Glomerular visceral epithelial cell (primary cell): Measurements from ENCODE around the gene PSTPIP1.
A peak's percentile ranks its signal among the peaks of the same experiment; 100 is the strongest.

Experiments used
- DNase-seq: peaks from one replicate; pipeline ENCODE4 v3.0.0-alpha.2; 2016; ENCODE audit errors: extremely low spot score

The PSTPIP1 gene

DNA sequence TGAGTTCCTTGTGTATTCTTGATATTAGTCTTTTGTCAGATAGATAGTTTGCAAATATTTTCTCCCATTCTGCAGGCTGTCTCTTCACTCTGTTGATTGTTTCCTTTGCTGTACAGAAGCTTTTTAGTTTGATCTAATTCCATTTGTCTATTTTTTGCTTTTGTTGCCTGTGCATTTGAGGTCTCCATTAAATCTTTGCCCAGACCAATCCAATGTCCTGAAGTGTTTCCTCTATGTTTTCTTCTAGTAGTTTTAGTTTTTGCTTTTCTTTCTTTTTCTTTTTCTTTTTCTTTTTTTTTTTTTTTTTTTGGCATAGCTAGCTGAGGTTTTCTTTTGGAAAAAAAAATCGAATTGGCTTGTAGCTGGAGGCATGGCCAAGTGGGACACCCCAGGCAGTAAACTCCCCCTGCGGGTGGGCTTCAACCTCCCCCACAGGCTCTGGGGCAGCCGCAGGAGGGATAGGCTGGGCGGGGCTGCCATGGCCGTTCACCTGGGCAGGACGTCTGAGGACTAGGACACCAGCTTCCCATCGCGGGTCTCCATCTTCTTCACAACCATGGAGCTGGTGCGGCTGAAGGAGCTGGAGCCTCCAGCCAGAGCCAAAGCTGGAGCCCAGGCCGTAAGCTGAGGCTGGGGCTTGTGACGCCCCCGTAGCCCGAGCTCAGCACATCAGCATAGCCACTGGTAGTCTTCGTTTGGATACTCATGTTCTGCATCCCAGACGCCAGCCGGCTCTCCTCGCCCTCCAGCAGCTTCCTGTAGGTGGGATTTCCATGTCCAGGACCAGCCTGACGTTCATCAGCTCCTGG lies 16.2 kb upstream of the PSTPIP1 start:
- no peak for DNase-seq

DNA sequence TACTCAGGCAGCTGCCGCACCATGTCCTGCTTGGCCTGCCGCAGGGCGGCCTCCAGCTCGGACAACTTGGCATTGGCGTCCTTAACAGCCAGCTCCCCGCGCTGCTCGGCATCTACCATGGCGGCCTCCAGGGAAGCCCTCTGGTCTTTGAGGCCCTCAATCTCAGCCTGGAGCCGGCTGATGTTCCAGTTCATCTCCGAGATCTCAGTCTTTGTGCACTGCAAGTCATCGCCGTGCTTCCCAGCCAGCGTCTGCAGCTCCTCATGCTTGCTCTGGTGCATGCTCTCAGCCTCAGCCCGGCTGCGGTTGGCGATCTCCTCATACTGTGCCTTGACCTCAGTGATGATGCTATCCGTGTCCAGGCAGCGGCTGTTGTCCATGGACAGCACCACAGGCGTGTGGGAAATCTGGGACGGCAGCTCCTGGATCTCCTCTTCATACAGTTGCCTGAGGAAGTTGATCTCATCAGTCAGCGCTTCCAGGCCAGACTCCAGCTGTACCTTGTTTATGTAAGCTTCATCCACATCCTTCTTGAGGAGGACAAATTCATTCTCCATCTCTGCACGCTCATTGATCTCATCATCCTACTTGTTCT lies 15.5 kb upstream of the PSTPIP1 start:
- no peak for DNase-seq

DNA sequence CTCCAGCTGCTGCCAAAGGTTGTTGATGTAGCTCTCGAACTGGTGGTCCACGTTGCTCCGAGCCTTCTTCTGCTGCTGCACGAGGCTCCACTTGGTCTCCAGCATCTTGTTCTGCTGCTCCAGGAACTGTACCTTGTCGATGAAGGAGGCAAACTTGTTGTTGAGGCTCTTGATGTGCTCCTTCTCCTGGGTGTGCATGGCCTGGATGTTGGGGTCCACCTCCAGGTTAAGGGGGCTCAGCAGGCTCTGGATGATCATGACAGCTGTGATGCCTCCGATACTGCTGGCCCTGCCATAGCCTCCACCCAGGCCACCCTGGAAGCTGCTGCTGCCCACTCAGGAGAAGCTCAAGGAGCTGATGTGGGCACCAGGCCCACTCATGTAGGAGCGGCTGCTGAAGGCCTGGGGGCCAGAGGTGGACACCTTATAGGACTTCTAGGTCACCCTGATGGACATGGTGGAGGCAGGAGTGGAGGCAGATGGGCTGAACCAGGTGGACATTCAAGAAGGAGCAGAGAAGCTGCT lies 14.9 kb upstream of the PSTPIP1 start:
- no peak for DNase-seq

DNA sequence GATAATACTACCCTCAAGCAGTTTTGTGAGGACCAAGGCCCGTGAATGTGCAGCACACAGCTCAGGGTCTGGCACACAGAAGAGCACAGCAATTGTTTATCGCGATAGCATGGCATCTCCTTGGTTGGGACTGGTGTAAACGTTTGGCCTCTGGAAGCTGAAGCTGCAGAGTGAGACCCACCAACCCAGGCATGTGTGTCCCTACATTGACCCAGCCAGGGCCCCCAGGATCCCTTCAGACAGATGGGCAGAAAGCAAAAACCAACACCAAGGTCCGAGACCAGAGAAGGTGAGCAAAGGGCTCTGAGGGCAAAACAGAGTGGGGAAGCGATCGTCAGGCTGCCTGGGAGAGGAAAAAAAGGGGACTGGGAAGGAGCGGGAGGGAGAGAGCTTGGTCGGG lies 12.6 kb upstream of the PSTPIP1 start:
- no peak for DNase-seq

DNA sequence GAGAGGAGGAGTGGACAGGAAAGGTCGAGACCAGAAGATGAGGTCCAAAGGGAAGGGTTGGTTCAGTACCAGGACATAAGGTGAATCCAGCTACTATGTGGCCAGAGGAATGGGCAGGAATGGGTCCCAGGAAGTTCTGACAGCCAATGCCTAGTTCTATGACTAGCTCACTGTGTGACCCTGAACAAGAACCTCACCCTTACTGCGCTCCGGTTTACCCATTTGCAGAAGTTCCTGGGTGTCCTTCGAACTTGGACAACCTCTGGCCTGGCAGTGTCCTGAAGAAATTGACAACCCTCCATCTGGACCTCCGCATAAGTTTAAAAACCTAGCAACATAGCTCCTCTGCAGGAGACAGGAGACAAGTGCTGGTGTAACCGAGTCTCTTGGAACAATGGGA lies 12.2 kb upstream of the PSTPIP1 start:
- no peak for DNase-seq

DNA sequence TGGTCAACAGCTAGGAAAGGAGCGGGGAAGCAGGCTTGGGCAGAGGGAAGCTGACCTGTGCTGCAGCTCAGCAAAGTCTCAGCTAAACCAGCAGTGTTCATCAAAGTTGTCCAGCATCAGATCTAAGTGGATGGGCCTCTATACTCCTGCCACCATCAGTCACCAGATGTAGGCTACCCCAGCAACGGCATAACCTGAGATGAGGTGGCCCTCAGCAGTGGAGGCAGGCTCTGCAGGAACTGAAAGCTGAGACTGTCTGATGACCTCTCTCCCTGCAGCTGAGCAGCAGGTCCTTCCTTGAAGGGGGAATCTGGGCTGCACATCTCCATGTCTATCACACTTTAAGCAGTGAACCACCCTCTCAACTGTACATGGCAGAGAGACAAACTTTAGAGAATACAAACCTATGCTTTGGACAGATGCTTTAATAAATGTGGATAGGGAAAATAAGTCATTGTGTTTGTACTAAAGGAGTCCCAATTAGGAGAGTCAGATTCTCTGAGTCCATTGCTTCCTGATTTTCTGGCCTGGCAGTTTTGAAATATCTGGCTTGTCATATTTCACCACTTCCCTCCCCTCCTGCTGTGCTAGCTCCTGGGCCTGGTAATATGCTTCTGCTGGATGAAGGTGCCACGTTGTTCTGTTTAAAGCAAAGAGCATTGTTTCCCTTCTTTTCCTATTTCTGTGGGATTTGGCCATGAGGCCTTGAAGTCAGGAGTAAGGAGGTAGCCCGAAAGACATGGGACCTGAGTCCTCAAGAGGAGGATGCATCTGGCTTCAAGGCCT lies 11.1 kb upstream of the PSTPIP1 start:
- DNase-seq: no peak

DNA sequence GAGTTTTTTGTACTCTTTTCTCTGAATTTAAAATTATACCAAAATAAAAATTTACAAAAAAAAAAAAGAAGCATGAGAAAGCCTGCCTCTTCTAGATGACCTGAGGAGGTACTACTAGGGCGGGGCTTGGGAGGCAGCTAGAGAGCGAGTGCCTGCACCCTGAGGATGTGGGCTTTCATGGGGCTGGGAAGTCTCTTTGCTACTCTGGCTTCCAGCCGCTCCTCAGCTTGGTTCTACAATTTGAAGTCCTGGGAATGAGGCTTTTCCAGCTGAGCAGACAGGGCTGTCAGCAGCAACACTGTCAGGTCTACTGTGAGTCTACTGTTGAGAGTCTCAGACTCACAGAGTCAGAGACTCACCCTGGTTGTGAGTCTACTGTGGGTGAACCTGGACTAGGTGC lies 8.2 kb upstream of the PSTPIP1 start:
- no peak for DNase-seq

DNA sequence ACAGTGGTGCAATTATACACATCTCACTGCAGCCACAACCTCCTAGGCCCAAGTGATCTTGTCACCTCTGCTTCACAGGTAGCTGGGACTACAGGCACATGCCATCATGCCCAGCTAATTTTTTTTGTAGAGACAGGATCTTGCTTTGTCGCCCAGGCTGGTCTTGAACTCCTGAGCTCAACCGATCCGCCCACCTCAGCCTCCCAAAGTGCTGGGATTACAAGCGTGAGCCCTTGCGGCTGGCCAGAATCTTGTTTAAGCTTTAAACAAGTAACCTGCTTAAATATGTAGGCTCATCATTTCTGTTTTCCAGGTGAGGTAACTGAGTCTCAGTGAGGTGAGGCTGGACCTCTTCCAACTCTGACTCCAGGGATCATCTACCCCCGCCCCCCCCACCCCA lies 7.7 kb upstream of the PSTPIP1 start:
- no peak for DNase-seq

DNA sequence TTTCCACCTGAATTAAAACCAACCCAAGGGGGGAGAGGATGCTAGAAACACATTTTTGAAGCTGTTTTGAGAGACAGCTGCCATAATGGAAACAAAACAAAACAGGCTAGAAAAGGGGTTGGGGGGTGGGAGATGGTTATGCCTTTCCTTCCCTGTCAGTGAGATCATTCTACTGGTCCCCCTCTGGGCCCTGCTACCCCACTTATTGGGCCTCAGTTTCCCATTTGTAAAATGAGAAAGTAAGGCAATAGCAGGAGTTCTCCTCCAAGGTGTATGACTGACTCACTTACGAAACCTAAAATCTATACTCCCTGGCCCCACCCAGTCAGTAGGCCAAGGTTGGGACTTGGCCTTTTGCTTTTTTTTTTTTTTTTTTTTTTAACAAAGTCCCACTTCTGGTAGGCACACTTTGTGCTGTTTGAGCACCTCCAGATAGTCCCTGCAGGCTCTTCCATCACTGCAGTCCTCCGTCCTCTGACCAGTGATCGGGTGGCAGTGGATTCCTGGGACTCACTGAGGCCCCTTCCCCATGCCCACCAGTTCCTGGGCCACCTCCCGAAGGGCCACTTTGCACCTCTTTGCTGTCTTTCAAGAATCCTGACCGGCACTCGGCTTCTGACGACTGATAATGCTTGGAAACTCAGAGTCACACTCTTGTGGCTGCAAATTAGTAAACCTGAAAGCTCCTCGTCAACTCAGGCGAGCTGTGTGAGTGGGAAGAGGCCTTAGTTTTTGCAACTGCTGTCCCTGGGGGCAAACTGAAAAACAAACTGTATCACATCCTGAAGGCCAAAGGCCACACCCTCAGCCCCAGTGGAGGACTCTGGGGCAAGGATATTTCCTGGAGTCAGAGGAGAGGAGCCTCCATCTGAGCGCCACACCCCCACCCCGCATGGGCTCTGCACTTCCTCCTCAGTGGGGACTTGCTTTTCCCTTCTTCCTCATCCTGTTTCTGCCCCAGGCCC lies 6.7 kb upstream of the PSTPIP1 start:
- DNase-seq: no peak

DNA sequence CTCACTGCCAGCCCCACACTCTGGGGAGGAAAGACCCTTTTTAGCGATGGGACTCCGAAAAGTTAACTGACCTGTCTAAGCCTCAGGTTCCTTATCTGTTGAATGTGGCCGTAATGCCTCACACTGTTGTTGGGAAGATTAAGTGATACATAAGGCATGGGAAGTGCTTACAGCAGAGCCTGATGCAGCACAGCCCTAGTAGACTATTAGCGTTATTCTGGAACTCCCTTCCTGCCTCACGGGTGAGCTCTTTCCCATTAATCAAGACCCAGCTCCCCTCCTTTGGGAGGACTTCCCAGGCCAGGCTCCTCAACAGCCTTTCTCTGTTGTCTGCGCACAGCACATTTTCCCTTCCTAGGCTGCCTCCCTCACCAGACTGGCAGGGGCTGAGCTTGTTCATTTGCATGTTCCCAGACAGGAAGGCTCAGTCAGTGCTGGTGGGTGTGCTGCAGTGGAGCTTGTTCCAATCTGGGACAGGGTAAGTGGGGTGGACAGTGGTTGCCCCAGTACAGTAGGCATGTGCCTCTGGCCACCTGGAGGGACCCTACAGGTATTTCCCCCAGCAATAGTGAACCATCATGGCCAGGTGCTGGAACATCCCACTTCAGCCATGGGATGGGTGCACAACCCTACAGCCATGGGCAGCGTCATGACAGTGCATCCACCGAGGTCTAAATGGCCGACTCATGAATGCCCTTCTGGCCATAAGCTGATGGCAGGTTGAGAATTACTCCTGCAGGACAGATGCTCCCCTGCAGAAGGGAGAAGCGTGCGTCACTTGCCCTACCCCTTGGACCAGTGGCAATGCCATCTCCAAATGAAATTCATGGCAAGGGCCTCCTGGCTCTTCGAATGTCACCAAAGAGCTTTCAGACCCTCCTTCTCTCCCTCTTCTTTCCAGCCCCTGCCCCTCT lies 5.8 kb upstream of the PSTPIP1 start:
- DNase-seq: no peak

DNA sequence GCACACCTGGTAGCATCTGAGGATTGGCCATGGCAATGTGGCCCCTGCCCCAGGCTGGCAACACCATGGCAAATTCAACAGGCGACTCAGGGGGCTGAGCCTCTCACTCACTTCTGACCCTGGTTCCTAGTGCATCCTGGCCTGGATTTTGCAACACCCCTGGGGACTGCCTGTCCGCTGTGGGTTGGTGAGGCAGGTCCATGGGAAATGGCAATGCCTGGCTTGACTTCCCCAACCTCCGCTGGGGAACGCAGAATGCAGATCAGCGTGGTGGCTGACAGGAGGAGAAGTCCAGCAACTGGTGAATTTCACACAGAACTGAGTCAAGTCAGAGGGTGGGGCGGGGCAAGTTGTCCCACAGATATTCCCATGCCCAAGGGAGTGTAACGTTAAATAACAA lies 3.9 kb upstream of the PSTPIP1 start:
- no peak for DNase-seq

DNA sequence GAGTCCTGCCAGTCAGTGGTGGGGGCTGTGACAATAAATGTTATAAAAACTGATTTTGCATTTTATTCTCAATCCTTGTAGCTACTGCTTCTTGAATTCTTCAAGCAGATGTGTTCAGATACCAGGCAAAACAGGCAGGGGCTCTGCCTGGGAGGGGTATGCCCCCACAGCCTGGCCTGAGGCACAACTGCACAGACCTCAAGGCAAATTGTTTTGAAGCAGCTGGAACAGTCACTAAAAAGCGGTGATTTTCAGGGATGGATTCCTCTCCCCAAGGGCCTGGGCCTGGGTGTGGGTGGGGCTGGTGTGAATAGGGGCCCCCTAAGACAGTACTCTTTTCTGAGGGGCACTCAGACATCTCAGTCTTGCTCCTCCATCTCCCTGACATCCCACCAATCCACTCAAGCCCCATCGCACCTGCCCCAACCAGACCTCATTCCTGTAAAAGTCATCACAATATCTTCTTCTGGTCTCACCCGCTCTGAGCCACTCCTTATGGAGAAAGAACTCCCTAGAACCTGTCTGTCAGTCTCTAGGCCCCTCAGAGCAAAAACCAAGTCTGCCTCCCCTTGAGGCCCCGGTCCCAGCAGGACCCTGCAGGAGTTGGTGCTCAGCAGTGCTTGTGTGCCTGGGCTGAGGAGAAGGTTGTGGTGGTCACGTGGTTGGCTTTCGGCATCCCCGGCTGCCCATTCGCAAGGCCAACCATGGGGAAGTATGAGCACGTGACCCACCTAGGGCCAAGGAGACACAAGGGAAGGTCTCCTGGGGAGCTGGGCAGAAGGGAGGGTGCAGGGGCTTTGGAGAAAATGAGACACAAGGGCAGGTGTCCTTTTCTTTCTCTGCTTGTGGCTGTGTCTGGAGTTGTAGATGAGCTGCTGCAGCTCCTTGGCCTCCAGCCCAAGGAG lies 2.9 kb upstream of the PSTPIP1 start:
- no peak for DNase-seq

DNA sequence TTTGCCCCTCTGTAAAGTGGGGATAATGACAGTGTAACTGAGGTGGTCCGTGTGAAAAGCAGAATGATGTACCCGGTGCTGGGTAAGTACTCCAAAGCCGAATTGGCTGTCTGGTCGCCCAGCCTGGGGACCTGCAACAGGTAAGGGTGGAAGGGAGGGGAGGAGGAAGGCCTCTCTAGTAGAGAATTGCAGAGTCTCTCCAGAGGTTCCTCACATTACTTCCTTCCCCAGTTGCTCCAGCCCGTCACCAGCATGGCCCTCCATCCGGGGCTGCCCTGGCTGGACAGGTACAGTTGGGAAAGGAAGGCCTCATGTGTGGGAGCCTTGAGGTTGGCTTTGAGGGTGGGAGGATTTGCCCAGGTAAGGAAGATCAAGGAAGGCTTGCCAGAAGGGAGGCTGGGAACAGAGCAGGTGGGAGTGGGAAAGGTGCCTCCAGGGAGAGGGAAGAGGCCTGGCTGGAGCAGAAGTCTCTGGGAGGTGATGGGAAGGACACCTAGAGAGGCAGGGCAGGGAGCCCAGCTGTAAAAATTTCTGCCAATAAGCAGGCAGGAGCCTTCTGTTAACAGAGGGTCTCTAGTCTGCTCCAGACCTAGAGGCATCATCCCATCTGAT lies 1.7 kb upstream of the PSTPIP1 start:
- DNase-seq: no peak

DNA sequence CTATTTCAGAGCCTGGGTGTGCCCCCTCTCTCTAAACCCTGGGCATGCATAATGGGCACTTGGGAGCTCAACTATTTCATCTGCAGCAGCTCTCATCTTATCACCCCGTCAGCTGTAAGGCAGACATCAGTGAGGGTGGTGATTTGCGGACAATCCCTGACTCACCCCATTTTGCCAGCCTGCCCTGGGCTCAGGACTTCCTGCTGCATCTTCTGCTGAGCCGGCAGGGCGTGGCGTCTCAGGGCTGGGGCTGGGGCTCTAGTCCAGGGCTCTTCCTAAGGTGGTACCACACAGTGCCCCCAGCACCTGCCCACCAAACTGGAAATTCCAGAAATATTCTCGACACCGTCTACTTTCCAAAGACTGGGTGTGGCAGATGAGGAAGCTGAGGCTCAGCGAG lies 925 bp upstream of the PSTPIP1 start:
- peak; percentile 24 for DNase-seq

DNA sequence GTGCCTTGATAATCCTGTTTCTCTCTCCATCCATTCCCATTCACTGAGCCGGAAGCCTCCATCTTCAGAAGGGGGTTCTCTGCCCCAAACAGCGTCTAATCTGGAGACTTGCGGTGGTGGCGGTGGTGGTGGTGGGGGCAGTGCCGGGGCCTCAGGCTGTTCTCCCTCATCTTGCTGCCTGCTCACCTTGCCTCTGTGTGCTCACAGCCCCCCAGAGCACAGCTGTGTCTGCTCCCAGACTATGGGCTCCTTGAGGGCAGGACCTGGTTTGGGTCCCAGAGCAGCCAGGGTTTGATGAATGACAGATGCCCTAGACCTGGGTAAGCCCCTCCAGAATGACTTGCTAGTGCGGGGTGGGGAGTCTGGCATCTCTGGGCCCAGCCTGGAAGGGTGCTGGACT lies 430 bp upstream of the PSTPIP1 start:
- no peak for DNase-seq

DNA sequence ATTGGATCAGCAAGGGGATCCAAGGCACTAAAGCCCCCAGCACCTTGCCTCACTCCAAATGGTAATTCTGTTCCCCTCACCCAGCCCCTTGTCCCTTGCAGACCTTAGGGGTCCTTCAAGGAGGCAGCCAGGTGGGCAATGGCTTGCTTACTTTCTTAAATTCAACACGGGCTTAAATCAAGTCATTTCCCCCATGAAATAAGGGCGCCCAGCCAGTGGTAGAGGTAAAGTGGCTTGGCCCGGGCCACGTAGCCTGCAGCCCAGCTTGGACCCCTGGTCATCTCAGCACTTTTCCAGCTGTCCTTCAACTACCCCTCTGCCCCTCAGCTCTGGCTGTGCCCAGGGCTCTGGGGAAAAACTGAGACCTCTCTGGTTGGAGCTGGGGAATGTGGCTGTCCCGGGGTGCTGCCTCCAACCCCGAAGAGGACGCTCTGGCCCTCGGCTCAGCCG lies 1.2 kb downstream of the PSTPIP1 start:
- no peak for DNase-seq

DNA sequence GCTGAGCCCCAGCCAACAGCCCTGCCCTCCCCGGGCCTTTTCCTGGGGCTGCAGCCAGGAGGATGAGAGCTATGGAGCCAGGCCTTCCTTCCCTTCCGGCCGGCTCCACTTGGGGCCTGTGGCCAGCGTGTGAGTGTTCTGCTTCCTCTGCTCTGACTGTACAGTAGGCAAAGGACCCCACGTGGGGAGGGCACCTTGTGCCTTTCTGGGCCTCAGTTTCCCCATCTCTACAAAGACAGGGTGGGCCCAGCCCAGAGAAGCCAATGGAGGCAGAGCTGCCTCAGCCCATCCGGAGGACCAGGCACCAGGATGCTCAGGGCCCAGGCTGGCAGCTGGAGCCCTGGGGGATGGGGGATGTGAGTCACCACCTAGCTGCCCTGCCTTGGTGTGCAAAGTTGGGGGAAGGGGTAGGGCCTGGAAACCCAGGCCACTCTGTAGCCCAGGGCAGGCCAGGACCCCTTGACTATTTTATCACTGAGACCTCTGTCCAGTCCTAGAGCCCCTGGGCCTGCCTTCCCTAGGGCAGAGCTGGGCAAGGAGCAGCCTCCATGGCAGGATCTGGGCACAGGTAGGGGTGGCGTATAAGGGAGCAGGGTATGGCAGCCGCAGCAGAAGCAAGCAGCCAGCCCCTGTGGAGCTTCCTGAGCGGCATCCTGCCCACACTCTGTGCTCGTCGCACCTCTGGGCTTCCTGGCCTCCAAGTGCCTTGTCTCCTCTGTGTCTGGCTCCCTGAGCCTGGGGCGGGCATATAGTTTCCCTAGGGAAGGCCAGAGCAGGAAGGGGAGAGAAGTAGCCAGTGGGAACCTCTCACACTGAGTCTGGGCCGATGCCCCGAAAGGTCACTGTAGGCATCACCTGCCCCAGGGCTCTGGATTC lies 1.8 kb downstream of the PSTPIP1 start:
- DNase-seq: peak; percentile 27
